Astrocyte (in vitro differentiated cells and primary cell): Measurements from ENCODE around the gene OLFM3. TPM values are rescaled to one million over a fixed set of nuclear protein-coding genes. Genes with fewer than 3 reads are reported as not detected.

ENCODE experiments used
- DNase-seq: peaks from one replicate; pipeline ENCODE4 v3.0.0-alpha.2; 2010; ENCODE audit warnings: low read depth
- FAIRE-seq: peaks from 2 replicates; lab custom pipeline; 2011; peaks lifted over from hg19 to GRCh38; lab: Jason Lieb, UNC
- H2AFZ ChIP-seq: 2 replicates; pipeline ENCODE4 v1.6.0; 2012; ENCODE audit warnings: low read depth, low read length, inconsistent platforms
- H3K27ac ChIP-seq: 2 replicates; pipeline ENCODE4 v1.5.1; 2011; ENCODE audit warnings: low read depth, low read length, inconsistent platforms
- H3K27me3 ChIP-seq: 2 replicates; pipeline ENCODE4 v1.6.0; 2011; ENCODE audit warnings: low read length, inconsistent platforms; ENCODE audit not compliant: insufficient read depth
- H3K36me3 ChIP-seq: 2 replicates; pipeline ENCODE4 v1.5.1; 2011; ENCODE audit warnings: low read length, inconsistent platforms; ENCODE audit not compliant: insufficient read depth
- H3K4me1 ChIP-seq: 2 replicates; pipeline ENCODE4 v1.5.1; 2011; ENCODE audit warnings: low read length, inconsistent platforms; ENCODE audit not compliant: insufficient read depth
- H3K4me2 ChIP-seq: 2 replicates; pipeline ENCODE4 v1.6.0; 2012; ENCODE audit warnings: low read length, inconsistent platforms
- H3K4me3 ChIP-seq: 2 replicates; pipeline ENCODE4 v1.5.1; 2011; ENCODE audit warnings: low read depth, mild to moderate bottlenecking, low read length, inconsistent platforms; ENCODE audit not compliant: insufficient read depth
- H3K79me2 ChIP-seq: 2 replicates; pipeline ENCODE4 v1.6.0; 2012; ENCODE audit warnings: mild to moderate bottlenecking, low read length, inconsistent platforms; ENCODE audit not compliant: insufficient read depth
- H3K9ac ChIP-seq: 2 replicates; pipeline ENCODE4 v1.6.0; 2012; ENCODE audit warnings: mild to moderate bottlenecking, low read length, inconsistent platforms
- H3K9me3 ChIP-seq: 2 replicates; pipeline ENCODE4 v1.5.1; 2012; ENCODE audit warnings: low read depth, mild to moderate bottlenecking, low read length, inconsistent platforms; ENCODE audit not compliant: insufficient read depth
- H4K20me1 ChIP-seq: 2 replicates; pipeline ENCODE4 v1.6.0; 2012; ENCODE audit warnings: low read length, inconsistent platforms; ENCODE audit not compliant: insufficient read depth
- H3K27ac Mint-ChIP-seq: one replicate; pipeline ENCODE4 v1.8.0; 2021; ENCODE audit warnings: mild to moderate bottlenecking, mixed read lengths; ENCODE audit not compliant: unreplicated experiment
- H3K27me3 Mint-ChIP-seq: one replicate; pipeline ENCODE4 v1.8.0; 2021; ENCODE audit warnings: low read depth, mixed read lengths; ENCODE audit not compliant: unreplicated experiment
- H3K36me3 Mint-ChIP-seq: one replicate; pipeline ENCODE4 v1.8.0; 2021; ENCODE audit warnings: low read depth, mixed read lengths; ENCODE audit not compliant: unreplicated experiment
- H3K4me1 Mint-ChIP-seq: one replicate; pipeline ENCODE4 v1.8.0; 2021; ENCODE audit warnings: low read depth, mixed read lengths; ENCODE audit not compliant: unreplicated experiment
- H3K4me3 Mint-ChIP-seq: one replicate; pipeline ENCODE4 v1.8.0; 2021; ENCODE audit warnings: mild to moderate bottlenecking, moderate library complexity, mixed read lengths; ENCODE audit not compliant: unreplicated experiment
- H3K9me3 Mint-ChIP-seq: one replicate; pipeline ENCODE4 v1.8.0; 2021; ENCODE audit warnings: mild to moderate bottlenecking, mixed read lengths; ENCODE audit not compliant: unreplicated experiment
- EZH2 ChIP-seq: IDR thresholded peaks from 2 replicates; pipeline ENCODE4 v1.6.1; 2012; ENCODE audit warnings: mild to moderate bottlenecking, low read length, inconsistent platforms; ENCODE audit not compliant: insufficient read depth
- total RNA-seq: library from RNA; stranded (reverse); gene quantifications from 2 replicates; pipeline ENCODE4 v1.2.1, GENCODE V29; 2021
- TF ChIP-seq, protein P1 (sequence below): IDR thresholded peaks from 2 replicates; pipeline ENCODE4 v1.5.1; 2011; ENCODE audit warnings: low read depth, mild to moderate bottlenecking, inconsistent platforms, low read length, moderate library complexity; ENCODE audit not compliant: insufficient read depth

Gene OLFM3
- total RNA-seq, 1 donor from 2014 or later, result 0.11 TPM

DNA sequence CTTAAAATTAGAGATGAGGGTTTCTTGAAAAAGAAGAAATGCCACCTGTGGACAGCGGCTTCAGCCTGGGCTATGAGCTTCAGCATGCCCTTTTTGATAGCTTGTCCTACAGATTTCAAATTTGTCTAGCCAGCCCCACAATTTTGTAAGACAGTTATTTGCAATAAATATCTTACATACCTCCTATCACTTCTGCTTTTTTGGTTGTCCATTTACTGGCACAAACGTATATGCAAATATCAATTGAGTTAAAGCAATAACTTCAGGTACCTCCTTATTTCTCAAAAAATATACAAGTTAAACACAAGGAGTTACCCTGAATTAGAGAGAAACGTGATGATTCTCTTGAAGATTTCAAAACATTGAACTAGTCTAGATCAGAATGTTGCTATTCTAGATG lies 53.5 kb downstream of the OLFM3 start:
- Histone ChIP-seq H4K20me1 (no peaks in the 10 kb centered on the region), H3K4me3 (no peak overlapping the region), H3K79me2 (no peaks in the 10 kb centered on the region), H3K27ac (no peak overlapping the region), H3K4me1 (no peaks in the 10 kb centered on the region), H3K4me2 (no peak overlapping the region), H3K36me3 (no peaks in the 10 kb centered on the region), H2AFZ (no peak overlapping the region), H3K27me3 (no peaks in the 10 kb centered on the region), H3K9me3 (no peaks in the 10 kb centered on the region), H3K9ac (no peak overlapping the region)
- H3K9me3 Mint-ChIP-seq, result no peaks in the 10 kb centered on the region
- no peak overlapping the region for H3K27ac Mint-ChIP-seq
- H3K27me3 Mint-ChIP-seq, result no peaks in the 10 kb centered on the region
- H3K4me3 Mint-ChIP-seq, result no peak overlapping the region
- H3K4me1 Mint-ChIP-seq, result no peaks in the 10 kb centered on the region
- no peaks in the 10 kb centered on the region for H3K36me3 Mint-ChIP-seq
- no peak for TF ChIP-seq EZH2
- TF ChIP-seq, protein P1, sequence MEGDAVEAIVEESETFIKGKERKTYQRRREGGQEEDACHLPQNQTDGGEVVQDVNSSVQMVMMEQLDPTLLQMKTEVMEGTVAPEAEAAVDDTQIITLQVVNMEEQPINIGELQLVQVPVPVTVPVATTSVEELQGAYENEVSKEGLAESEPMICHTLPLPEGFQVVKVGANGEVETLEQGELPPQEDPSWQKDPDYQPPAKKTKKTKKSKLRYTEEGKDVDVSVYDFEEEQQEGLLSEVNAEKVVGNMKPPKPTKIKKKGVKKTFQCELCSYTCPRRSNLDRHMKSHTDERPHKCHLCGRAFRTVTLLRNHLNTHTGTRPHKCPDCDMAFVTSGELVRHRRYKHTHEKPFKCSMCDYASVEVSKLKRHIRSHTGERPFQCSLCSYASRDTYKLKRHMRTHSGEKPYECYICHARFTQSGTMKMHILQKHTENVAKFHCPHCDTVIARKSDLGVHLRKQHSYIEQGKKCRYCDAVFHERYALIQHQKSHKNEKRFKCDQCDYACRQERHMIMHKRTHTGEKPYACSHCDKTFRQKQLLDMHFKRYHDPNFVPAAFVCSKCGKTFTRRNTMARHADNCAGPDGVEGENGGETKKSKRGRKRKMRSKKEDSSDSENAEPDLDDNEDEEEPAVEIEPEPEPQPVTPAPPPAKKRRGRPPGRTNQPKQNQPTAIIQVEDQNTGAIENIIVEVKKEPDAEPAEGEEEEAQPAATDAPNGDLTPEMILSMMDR, result no peak
- DNase-seq, result no peak
- FAIRE-seq, result no peak

DNA sequence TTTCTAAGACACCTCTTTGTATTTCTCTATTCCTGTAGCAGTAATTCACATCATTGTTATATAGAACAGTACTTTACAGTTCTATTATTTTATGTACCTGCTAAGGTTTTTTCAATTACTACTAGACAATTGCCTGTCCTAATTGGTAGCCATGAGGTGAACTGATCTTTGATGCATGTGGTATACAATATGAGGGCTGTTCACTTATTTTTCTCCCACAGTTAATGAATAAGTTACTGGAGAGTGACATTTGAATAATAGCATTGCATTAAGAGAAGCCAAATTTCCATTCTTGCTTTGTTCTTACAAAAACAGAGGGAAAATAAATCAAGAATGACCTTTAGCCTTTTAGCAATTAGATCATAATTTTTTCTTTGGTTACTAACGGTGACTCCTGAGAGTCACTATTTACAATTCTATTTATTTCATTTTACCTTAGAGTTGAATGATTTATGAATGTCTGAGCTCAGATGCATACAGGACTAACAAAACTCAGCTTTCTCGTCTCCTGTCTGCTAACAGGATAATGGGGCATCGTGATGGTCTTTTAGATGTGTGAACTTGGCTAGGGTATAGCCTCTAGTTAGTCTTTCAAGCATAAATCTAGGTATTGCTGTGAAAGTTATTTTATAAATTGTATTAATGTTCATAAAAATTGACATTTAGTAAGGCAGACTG lies 54.1 kb downstream of the OLFM3 start:
- no peaks in the 10 kb centered on the region for H3K9me3 ChIP-seq
- FAIRE-seq (no peak), DNase-seq (no peak)
- no peak overlapping the region for H3K27ac Mint-ChIP-seq
- H3K79me2 ChIP-seq, result no peaks in the 10 kb centered on the region
- H3K4me2 ChIP-seq, result no peak overlapping the region
- no peak overlapping the region for H3K4me3 Mint-ChIP-seq
- no peak overlapping the region for H3K9ac ChIP-seq
- no peak overlapping the region for H3K4me3 ChIP-seq
- H3K36me3 ChIP-seq, result no peaks in the 10 kb centered on the region
- no peaks in the 10 kb centered on the region for H3K27me3 ChIP-seq
- TF ChIP-seq EZH2, result no peak
- TF ChIP-seq, protein P1, result no peak
- H3K36me3 Mint-ChIP-seq, result no peaks in the 10 kb centered on the region
- no peaks in the 10 kb centered on the region for H4K20me1 ChIP-seq
- H3K27me3 Mint-ChIP-seq, result no peaks in the 10 kb centered on the region
- no peaks in the 10 kb centered on the region for H3K4me1 ChIP-seq
- H3K27ac ChIP-seq, result no peak overlapping the region
- no peaks in the 10 kb centered on the region for H3K9me3 Mint-ChIP-seq
- H2AFZ ChIP-seq, result no peak overlapping the region
- H3K4me1 Mint-ChIP-seq, result no peaks in the 10 kb centered on the region

DNA sequence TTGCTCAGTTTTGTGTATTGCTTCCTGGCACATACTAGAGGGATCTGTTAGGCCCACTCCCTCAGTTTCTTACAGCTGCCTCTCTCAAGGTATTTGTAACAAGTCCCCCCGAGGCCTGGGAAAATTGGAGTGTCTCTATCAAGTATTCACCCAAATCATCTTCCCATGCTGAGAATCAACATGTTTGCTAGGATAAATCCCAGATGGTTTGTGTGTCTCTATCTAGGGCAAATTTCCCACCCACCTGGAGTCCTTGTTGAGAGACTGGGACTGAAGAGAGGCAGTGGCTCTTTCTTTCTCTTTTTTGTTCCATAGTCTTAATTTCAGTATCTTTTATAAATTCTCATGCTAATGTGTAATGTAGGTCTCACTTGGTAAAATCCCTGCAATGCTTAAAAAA lies 58.0 kb downstream of the OLFM3 start:
- no peaks in the 10 kb centered on the region for H3K9me3 Mint-ChIP-seq
- H3K4me2 ChIP-seq, result no peak overlapping the region
- H3K4me3 ChIP-seq, result no peak overlapping the region
- no peak overlapping the region for H3K27ac ChIP-seq
- no peaks in the 10 kb centered on the region for H3K27me3 ChIP-seq
- H3K27ac Mint-ChIP-seq, result no peak overlapping the region
- H3K4me3 Mint-ChIP-seq, result no peak overlapping the region
- no peak for TF ChIP-seq EZH2
- TF ChIP-seq, protein P1, result no peak
- H3K79me2 ChIP-seq, result no peaks in the 10 kb centered on the region
- H3K4me1 ChIP-seq, result no peaks in the 10 kb centered on the region
- H4K20me1 ChIP-seq, result no peaks in the 10 kb centered on the region
- no peak overlapping the region for H3K9ac ChIP-seq
- no peaks in the 10 kb centered on the region for H3K4me1 Mint-ChIP-seq
- H2AFZ ChIP-seq, result no peak overlapping the region
- DNase-seq, result no peak
- no peaks in the 10 kb centered on the region for H3K27me3 Mint-ChIP-seq
- H3K36me3 ChIP-seq, result no peaks in the 10 kb centered on the region
- H3K9me3 ChIP-seq, result no peaks in the 10 kb centered on the region
- H3K36me3 Mint-ChIP-seq, result no peaks in the 10 kb centered on the region
- no peak for FAIRE-seq
